HepG2 (cell line): ENCODE results near the gene TPD52L2. TPM values are rescaled to one million over a fixed set of nuclear protein-coding genes. Genes with fewer than 3 reads are reported as not detected.

ENCODE experiments used
- BRF2 ChIP-seq: sonication (generic); formaldehyde crosslinking; IDR thresholded peaks from 2 replicates; pipeline ENCODE4 v1.8.1; 2022; ENCODE audit warnings: mild to moderate bottlenecking, missing genetic modification reagents
- DRAP1 ChIP-seq: IDR thresholded peaks from 2 replicates; pipeline ENCODE4 v1.6.1; 2016; ENCODE audit warnings: missing genetic modification reagents, missing compliant biosample characterization
- ELF3 ChIP-seq: IDR thresholded peaks from 2 replicates; pipeline ENCODE4 v1.6.1; 2016; ENCODE audit warnings: missing genetic modification reagents, missing compliant biosample characterization
- ELF4 ChIP-seq: sonication (generic); formaldehyde crosslinking; IDR thresholded peaks from 2 replicates; pipeline ENCODE4 v1.5.0; 2020; ENCODE audit warnings: missing genetic modification reagents, mild to moderate bottlenecking, moderate library complexity, borderline replicate concordance
- FLYWCH1 ChIP-seq: sonication (generic); formaldehyde crosslinking; IDR thresholded peaks from 2 replicates; pipeline ENCODE4 v1.8.1; 2023; ENCODE audit warnings: mild to moderate bottlenecking, missing genetic modification reagents
- GPBP1L1 ChIP-seq: sonication (generic); formaldehyde crosslinking; IDR thresholded peaks from 2 replicates; pipeline ENCODE4 v1.5.0; 2020; ENCODE audit warnings: mild to moderate bottlenecking, missing genetic modification reagents
- MIER3 ChIP-seq: IDR thresholded peaks from 2 replicates; pipeline ENCODE4 v1.6.1; 2016; ENCODE audit warnings: missing compliant biosample characterization, borderline replicate concordance
- PAX8 ChIP-seq: sonication (generic); formaldehyde crosslinking; IDR thresholded peaks from 2 replicates; pipeline ENCODE4 v1.8.0; 2022; ENCODE audit warnings: mild to moderate bottlenecking, missing genetic modification reagents, borderline replicate concordance
- PBX2 ChIP-seq: IDR thresholded peaks from 2 replicates; pipeline ENCODE4 v1.6.1; 2016; ENCODE audit warnings: control low read depth
- PRDM4 ChIP-seq: sonication (generic); formaldehyde crosslinking; IDR thresholded peaks from 2 replicates; pipeline ENCODE4 v1.9.0; 2021; ENCODE audit warnings: missing genetic modification reagents, borderline replicate concordance
- RAD21 ChIP-seq: fragments of 450-650 bp; formaldehyde crosslinking; IDR thresholded peaks from 2 replicates; pipeline ENCODE4 v1.5.0; 2020; ENCODE audit warnings: mild to moderate bottlenecking
- SSRP1 ChIP-seq: IDR thresholded peaks from 2 replicates; pipeline ENCODE4 v1.6.1; 2016; ENCODE audit warnings: control low read depth
- TCF12 ChIP-seq, 2 experiments: fragments of 450-650 bp in 1 of 2; sonication (generic) in 1 of 2; formaldehyde crosslinking in 1 of 2; IDR thresholded peaks; 2 replicates each; pipeline versions ENCODE4 v1.6.1 to v1.8.0; 2017 to 2022; ENCODE audit warnings: antibody characterized with exemption in 1 of 2, mild to moderate bottlenecking in 1 of 2, missing genetic modification reagents in 1 of 2, moderate library complexity in 1 of 2
- THAP8 ChIP-seq: sonication (generic); formaldehyde crosslinking; IDR thresholded peaks from 2 replicates; pipeline ENCODE4 v1.5.1; 2020; ENCODE audit warnings: missing genetic modification reagents, mild to moderate bottlenecking, borderline replicate concordance
- ZNF180 ChIP-seq: sonication (generic); formaldehyde crosslinking; IDR thresholded peaks from 2 replicates; pipeline ENCODE4 v1.4.0; 2020; ENCODE audit warnings: low read depth, missing genetic modification reagents, borderline replicate concordance
- ZNF362 ChIP-seq: sonication (generic); formaldehyde crosslinking; IDR thresholded peaks from 2 replicates; pipeline ENCODE4 v1.4.0; 2020; ENCODE audit warnings: missing genetic modification reagents, mild to moderate bottlenecking, borderline replicate concordance
- ZNF557 ChIP-seq: sonication (generic); formaldehyde crosslinking; IDR thresholded peaks from 2 replicates; pipeline ENCODE4 v1.4.0; 2020; ENCODE audit warnings: missing genetic modification reagents
- ZNF674 ChIP-seq: sonication (generic); formaldehyde crosslinking; IDR thresholded peaks from 2 replicates; pipeline ENCODE4 v1.5.0; 2020; ENCODE audit warnings: low read depth, mild to moderate bottlenecking, missing genetic modification reagents
- ZNF768 ChIP-seq: sonication (generic); formaldehyde crosslinking; IDR thresholded peaks from 2 replicates; pipeline ENCODE4 v1.4.0; 2020; ENCODE audit warnings: missing genetic modification reagents
- ZSCAN31 ChIP-seq: sonication (generic); formaldehyde crosslinking; IDR thresholded peaks from 2 replicates; pipeline ENCODE4 v1.5.0; 2020; ENCODE audit warnings: low read depth, mild to moderate bottlenecking, missing genetic modification reagents
- polyA plus RNA-seq, 8 experiments: library from polyadenylated mRNA; depleted of rRNA in 3 of 8; stranded (reverse) in 7 of 8; unstranded in 1 of 8; fragments of >200 nt; fragmentation: Illumina TruSeq in 4 of 8; extraction: Trizol in 4 of 8; gene quantifications; 2 replicates each; pipeline versions ENCODE4 v1.2.1 to v1.2.3, GENCODE V29; 2011 to 2016; ENCODE audit warnings: low read depth in 4 of 8, missing spikeins in 1 of 8, mixed read lengths in 1 of 8; ENCODE audit not compliant: insufficient read depth in 1 of 8
- total RNA-seq, 5 experiments: library from RNA; depleted of rRNA; stranded (reverse); fragments of >200 nt; fragmentation: Illumina TruSeq; extraction: Trizol; gene quantifications; 2 replicates each; pipeline ENCODE4 v1.2.3, GENCODE V29; 2016; ENCODE audit warnings: low read depth in 1 of 5

TPD52L2 gene
- total and polyA plus RNA-seq, 2 of the 13 experiments (the other 11 are each of a cell fraction or from before 2014, with no cell fraction given) = 156 to 184 TPM

GRCh38 chr20:63831993-63832686 is 32.9 kb upstream of the TPD52L2 start (continued):
- no peak; the same call in 1 of the 2 replicates for TF ChIP-seq PRDM4 (CRISPR knock-in tag)
- TF ChIP-seq ZNF362 (CRISPR knock-in tag) = no peak
- TF ChIP-seq FLYWCH1 (CRISPR knock-in tag) = no peak
- no peak for TF ChIP-seq MIER3 (CRISPR knock-in tag)
- TF ChIP-seq DRAP1 (CRISPR knock-in tag) = peak; percentile 34; the same call in 1 of the 2 replicates
- TF ChIP-seq ZNF557 (CRISPR knock-in tag) = peak; percentile 81; the same call in 1 of the 2 replicates
- no peak for TF ChIP-seq ZNF180 (CRISPR knock-in tag)
- TF ChIP-seq ELF3 = no peak
- TF ChIP-seq ELF4 (CRISPR knock-in tag) = no peak
- no peak for TF ChIP-seq SSRP1 (CRISPR knock-in tag)
- peak; percentile 58; the same call in 1 of the 2 replicates for TF ChIP-seq ZNF768
- no peak for TF ChIP-seq THAP8 (CRISPR knock-in tag)
- TF ChIP-seq TCF12 (IDR thresholded peaks at IDR 0.05) = no peak
- 0 out of 2 replicates have a peak, but pooled peaks have one; percentile 7 for TF ChIP-seq TCF12 (CRISPR knock-in tag; IDR thresholded peaks at IDR 0.05)
- TF ChIP-seq PBX2 = no peak
- peak; percentile 57; the same call in 1 of the 2 replicates for TF ChIP-seq ZSCAN31 (CRISPR knock-in tag)
- TF ChIP-seq ZNF674 (CRISPR knock-in tag) = 0 out of 2 replicates have a peak, but pooled peaks have one; percentile 17
- TF ChIP-seq BRF2 (CRISPR knock-in tag) = 0 out of 2 replicates have a peak, but pooled peaks have one; percentile 19
- no peak for TF ChIP-seq PAX8 (CRISPR knock-in tag)
- TF ChIP-seq RAD21 (CRISPR knock-in tag) = peak; percentile 51
- no peak for TF ChIP-seq GPBP1L1 (CRISPR knock-in tag)
